ENCODE measurements around the gene RRP8.

Gene RRP8

GRCh38 chr11:6603287-6604080 is at the start of gene RRP8, which contains the start of gene ILK:
Gene RRP8 (minus strand): TSS chr11:6603616. CDS start chr11:6603502, 114 bp downstream.
Gene ILK (plus strand): TSS chr11:6603774. CDS start chr11:6604272, 498 bp downstream.
- TF ChIP-seq, protein P1, sequence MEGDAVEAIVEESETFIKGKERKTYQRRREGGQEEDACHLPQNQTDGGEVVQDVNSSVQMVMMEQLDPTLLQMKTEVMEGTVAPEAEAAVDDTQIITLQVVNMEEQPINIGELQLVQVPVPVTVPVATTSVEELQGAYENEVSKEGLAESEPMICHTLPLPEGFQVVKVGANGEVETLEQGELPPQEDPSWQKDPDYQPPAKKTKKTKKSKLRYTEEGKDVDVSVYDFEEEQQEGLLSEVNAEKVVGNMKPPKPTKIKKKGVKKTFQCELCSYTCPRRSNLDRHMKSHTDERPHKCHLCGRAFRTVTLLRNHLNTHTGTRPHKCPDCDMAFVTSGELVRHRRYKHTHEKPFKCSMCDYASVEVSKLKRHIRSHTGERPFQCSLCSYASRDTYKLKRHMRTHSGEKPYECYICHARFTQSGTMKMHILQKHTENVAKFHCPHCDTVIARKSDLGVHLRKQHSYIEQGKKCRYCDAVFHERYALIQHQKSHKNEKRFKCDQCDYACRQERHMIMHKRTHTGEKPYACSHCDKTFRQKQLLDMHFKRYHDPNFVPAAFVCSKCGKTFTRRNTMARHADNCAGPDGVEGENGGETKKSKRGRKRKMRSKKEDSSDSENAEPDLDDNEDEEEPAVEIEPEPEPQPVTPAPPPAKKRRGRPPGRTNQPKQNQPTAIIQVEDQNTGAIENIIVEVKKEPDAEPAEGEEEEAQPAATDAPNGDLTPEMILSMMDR (IDR thresholded peaks at IDR 0.05; ENCODE audit: unreplicated experiment in 3 of 3) = peak in 2 of 3 experiments; percentile 9 to 20
- Mint-ChIP-seq H3K36me3 (ENCODE audit: low read depth) (peaks cover 25% of the 10 kb centered on the region), H3K9me3 (no peaks in the 10 kb centered on the region), H3K4me3 (no peak within 1 kb of the TSS), H3K27me3 (ENCODE audit: low read depth) (no peaks in the 10 kb centered on the region), H3K4me1 (peaks cover 20% of the 10 kb centered on the region), H3K27ac (no peak within 1 kb of the TSS)

DNA sequence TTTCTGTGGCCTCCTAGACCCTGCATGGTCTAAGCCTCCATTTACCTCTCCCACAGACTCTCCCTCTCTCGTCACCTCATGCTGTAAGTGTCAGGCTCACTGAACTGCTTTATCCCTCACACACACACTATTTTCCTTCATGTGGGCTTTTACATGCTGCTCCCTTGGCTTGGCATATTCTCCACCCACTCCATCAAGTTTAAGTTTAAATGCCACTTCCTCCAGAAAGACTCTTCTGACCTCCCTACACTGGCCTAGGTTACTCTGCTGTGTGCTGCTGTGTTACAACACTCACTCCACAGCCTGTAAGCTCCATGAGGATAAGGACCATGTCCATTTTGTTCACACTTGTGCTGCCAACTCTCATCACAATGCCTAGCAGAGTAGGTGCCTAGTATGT is 49.7 kb upstream of the RRP8 start:
- Mint-ChIP-seq H3K9me3 (no peaks in the 10 kb centered on the region), H3K4me1 (peaks cover 10% of the 10 kb centered on the region), H3K36me3 (ENCODE audit: low read depth) (no peaks in the 10 kb centered on the region), H3K27me3 (ENCODE audit: low read depth) (peaks cover 4% of the 10 kb centered on the region), H3K4me3 (no peak overlapping the region), H3K27ac (no peak overlapping the region)
- TF ChIP-seq, protein P1 (IDR thresholded peaks at IDR 0.05; ENCODE audit: unreplicated experiment in 3 of 3) = no peak

- H3K27ac Mint-ChIP-seq = no peak overlapping the region
- TF ChIP-seq, protein P1 (IDR thresholded peaks at IDR 0.05; ENCODE audit: unreplicated experiment in 3 of 3) = no peak
- no peaks in the 10 kb centered on the region for H3K9me3 Mint-ChIP-seq
- H3K27me3 Mint-ChIP-seq (ENCODE audit: low read depth) = peaks cover 4% of the 10 kb centered on the region
- peaks cover 9% of the 10 kb centered on the region for H3K4me1 Mint-ChIP-seq
- H3K4me3 Mint-ChIP-seq = no peak overlapping the region
- H3K36me3 Mint-ChIP-seq (ENCODE audit: low read depth) = no peaks in the 10 kb centered on the region
Measured at GRCh38 chr11:6652182-6652581, 48.8 kb upstream of the RRP8 start.

DNA sequence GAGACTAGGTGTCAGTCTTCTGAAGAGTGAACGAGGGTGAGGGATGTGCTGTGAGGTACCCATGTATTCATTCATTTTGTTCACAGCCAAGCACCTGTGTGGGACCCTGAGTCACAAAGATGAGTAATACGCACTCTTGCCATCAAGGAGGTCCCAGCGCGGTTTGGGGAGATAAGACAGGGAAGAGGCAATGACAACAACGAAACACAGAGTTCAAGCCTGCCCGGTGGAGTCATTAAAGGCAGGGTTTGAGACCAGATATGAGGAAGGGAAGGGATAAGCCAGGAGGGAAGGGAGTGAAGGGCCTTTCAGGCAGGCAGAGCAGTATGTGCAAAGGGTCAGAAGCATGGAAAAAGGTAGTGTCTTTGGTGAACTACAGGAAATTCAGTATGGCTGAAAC is 47.6 kb upstream of the RRP8 start:
- Mint-ChIP-seq H3K4me1 (no peaks in the 10 kb centered on the region), H3K9me3 (no peaks in the 10 kb centered on the region), H3K27ac (no peak overlapping the region), H3K27me3 (ENCODE audit: low read depth) (no peaks in the 10 kb centered on the region), H3K36me3 (ENCODE audit: low read depth) (no peaks in the 10 kb centered on the region), H3K4me3 (no peak overlapping the region)
- TF ChIP-seq, protein P1 (IDR thresholded peaks at IDR 0.05; ENCODE audit: unreplicated experiment in 3 of 3) = no peak

DNA sequence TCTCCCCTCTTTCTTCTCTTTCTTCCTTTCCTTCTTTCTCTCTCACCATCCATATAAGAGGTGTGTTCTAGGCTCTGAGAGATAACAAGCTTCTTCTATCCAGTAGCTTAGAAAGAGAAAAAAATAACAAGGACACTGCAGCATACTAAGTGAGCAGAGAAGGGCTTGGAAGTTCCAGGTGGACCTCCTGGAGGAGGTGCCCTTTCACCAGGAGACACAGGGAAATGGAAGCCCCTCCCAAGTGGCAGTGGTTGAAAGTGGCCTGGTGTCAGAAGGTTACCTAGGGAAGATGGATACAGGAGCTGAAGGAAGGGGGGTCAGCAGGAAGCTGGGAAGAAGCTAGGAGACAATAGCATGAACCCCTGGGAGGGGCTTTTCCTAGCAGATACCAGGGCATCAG is 46.7 kb upstream of the RRP8 start:
- Mint-ChIP-seq H3K36me3 (ENCODE audit: low read depth) (peaks cover 6% of the 10 kb centered on the region), H3K9me3 (no peaks in the 10 kb centered on the region), H3K27ac (no peak overlapping the region), H3K4me1 (no peaks in the 10 kb centered on the region), H3K27me3 (ENCODE audit: low read depth) (no peaks in the 10 kb centered on the region), H3K4me3 (no peak overlapping the region)
- TF ChIP-seq, protein P1 (IDR thresholded peaks at IDR 0.05; ENCODE audit: unreplicated experiment in 3 of 3) = no peak

- H3K4me3 Mint-ChIP-seq = no peak overlapping the region
- peaks cover 10% of the 10 kb centered on the region for H3K36me3 Mint-ChIP-seq (ENCODE audit: low read depth)
- H3K27ac Mint-ChIP-seq = no peak overlapping the region
- TF ChIP-seq, protein P1 (IDR thresholded peaks at IDR 0.05; ENCODE audit: unreplicated experiment in 3 of 3) = no peak
- no peaks in the 10 kb centered on the region for H3K27me3 Mint-ChIP-seq (ENCODE audit: low read depth)
- no peaks in the 10 kb centered on the region for H3K4me1 Mint-ChIP-seq
- H3K9me3 Mint-ChIP-seq = no peaks in the 10 kb centered on the region
Measured at GRCh38 chr11:6648501-6648900, 45.1 kb upstream of the RRP8 start.

All from nephron (organoid).